ENCODE data around the gene MOSPD2.

Gene MOSPD2

DNA sequence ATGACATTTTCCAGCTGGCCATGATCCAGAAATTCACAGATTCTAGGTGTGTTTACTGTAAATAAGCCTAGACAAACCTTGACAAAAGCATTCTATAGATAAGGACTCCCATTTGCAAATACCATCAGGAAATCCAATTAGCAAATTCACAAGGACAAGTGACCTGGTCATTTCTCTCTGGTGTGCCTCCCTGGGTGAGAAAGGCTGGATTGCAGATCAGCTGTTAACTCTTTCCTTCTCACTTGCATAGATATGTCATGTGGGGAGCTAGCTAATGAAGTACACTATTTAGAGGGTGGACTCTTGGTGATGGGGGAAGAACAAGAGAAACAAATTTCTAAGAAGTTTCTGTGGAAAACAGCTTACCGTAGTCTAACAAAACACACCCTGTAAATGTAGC lies 58.9 kb downstream of the MOSPD2 start:
- no peak overlapping the region for H3K4me3 ChIP-seq (ENCODE audit: control insufficient read depth, low read depth, low read length)
- TF ChIP-seq, protein P1, sequence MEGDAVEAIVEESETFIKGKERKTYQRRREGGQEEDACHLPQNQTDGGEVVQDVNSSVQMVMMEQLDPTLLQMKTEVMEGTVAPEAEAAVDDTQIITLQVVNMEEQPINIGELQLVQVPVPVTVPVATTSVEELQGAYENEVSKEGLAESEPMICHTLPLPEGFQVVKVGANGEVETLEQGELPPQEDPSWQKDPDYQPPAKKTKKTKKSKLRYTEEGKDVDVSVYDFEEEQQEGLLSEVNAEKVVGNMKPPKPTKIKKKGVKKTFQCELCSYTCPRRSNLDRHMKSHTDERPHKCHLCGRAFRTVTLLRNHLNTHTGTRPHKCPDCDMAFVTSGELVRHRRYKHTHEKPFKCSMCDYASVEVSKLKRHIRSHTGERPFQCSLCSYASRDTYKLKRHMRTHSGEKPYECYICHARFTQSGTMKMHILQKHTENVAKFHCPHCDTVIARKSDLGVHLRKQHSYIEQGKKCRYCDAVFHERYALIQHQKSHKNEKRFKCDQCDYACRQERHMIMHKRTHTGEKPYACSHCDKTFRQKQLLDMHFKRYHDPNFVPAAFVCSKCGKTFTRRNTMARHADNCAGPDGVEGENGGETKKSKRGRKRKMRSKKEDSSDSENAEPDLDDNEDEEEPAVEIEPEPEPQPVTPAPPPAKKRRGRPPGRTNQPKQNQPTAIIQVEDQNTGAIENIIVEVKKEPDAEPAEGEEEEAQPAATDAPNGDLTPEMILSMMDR (IDR thresholded peaks at IDR 0.05; ENCODE audit: control insufficient read depth, insufficient read depth, low read depth, low read length, missing control alignments) = no peak
- DNase-seq (ENCODE audit: low read depth) = no peak

DNA sequence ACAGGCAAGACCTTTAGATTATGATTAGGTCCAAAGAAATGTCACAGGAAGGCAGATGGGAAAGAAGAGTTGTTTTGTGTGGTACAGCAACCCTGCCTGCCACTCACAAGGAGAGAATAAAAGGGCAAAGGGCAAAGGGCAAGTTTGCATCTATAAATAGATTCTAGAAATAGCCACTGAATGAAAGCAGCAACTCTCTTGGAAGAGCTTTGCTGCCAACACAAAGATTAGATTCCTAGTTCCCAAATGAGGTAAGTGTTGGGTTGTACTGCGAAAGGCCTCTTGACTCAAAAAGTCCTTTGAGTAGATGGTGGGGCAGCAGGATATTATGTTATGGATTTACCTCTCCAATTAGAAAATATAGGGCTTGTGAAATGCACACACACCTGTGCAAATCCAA lies 61.2 kb downstream of the MOSPD2 start:
- DNase-seq (ENCODE audit: low read depth) = no peak
- TF ChIP-seq, protein P1 (IDR thresholded peaks at IDR 0.05; ENCODE audit: control insufficient read depth, insufficient read depth, low read depth, low read length, missing control alignments) = no peak
- no peak overlapping the region for H3K4me3 ChIP-seq (ENCODE audit: control insufficient read depth, low read depth, low read length)

GRCh38 chrX:14936561-14936960 lies 63.3 kb downstream of the MOSPD2 start:
- peak; percentile 33 for DNase-seq (ENCODE audit: low read depth)
- TF ChIP-seq, protein P1 (IDR thresholded peaks at IDR 0.05; ENCODE audit: control insufficient read depth, insufficient read depth, low read depth, low read length, missing control alignments) = no peak
- H3K4me3 ChIP-seq (ENCODE audit: control insufficient read depth, low read depth, low read length) = no peak overlapping the region

DNA sequence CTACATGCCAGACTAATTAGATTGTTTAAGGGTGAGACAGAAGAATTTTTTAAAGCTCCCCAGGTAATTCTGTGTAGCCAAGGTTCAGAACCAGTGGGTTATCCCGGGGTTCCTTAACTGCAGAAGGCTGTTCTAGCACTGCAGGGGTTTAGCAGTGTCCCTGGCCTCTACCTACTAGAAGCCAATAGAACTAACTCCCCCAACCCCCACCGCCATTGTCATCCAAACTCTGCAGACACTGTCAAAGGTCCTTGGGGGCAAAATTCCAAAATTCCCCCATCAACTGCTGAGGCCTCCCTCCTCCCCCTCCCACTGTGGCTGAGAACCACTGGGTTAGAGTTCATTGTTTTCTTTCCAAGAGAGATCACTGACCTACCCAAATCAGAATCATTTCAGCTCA lies 66.4 kb downstream of the MOSPD2 start:
- no peak overlapping the region for H3K4me3 ChIP-seq (ENCODE audit: control insufficient read depth, low read depth, low read length)
- no peak for DNase-seq (ENCODE audit: low read depth)
- TF ChIP-seq, protein P1 (IDR thresholded peaks at IDR 0.05; ENCODE audit: control insufficient read depth, insufficient read depth, low read depth, low read length, missing control alignments) = no peak

DNA sequence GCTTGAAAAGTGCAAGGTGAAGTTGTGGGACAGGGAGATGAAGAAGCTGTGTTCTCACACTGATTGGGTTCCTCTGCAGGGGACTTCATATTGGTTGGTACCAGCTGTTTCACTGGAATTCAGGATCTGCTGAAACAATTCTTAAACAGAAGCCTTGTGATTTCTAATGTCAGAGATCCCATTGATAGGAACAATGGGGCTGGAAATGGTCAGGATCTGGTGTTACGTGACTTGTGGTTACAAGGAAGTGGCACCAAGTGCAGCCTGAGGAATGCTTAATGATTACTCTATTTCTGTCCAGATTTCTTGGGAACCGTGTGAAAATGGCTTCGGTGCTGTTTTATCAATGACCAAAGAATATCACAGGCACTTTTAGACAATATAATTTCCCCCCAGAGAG lies 68.1 kb downstream of the MOSPD2 start:
- TF ChIP-seq, protein P1 (IDR thresholded peaks at IDR 0.05; ENCODE audit: control insufficient read depth, insufficient read depth, low read depth, low read length, missing control alignments) = no peak
- H3K4me3 ChIP-seq (ENCODE audit: control insufficient read depth, low read depth, low read length) = no peak overlapping the region
- no peak for DNase-seq (ENCODE audit: low read depth)

DNA sequence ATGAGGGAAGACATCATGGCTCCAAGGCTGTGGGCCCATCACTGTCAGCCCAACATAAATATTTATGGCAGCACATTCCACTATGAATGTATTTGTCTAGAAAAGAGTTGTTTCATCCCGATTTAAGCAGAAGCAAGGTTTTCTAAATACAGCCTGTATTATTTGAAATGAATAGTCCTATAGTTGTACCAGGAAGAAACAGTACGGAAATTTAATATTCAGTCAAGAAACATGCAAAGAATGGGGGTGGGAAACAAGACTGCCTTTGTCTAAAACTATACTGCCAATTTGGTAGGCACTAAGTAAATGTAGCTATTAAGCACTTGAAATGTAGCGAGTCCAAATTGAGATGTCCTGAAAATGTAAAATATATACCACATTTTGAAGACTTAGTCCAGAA lies 69.1 kb downstream of the MOSPD2 start:
- H3K4me3 ChIP-seq (ENCODE audit: control insufficient read depth, low read depth, low read length) = no peak overlapping the region
- DNase-seq (ENCODE audit: low read depth) = no peak
- TF ChIP-seq, protein P1 (IDR thresholded peaks at IDR 0.05; ENCODE audit: control insufficient read depth, insufficient read depth, low read depth, low read length, missing control alignments) = no peak

DNA sequence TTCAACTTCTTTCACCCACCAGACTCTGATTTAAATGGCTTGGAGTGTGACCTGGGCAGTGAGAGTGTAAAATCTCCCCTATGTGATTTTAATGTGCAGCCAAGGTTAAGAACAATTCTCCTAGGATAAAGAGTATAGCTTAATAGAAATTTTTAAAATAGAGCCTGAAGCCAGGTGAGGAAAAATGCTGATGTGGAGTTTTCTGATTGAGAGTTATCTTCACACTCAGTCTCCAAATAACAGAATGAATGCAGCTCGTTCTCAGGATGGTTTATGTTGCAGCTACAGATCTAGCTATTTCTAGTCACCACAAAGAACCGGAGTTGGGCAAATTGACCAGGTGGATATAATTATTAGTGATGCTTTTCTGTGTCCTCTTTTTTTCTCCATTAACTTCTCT lies 70.7 kb downstream of the MOSPD2 start:
- H3K4me3 ChIP-seq (ENCODE audit: control insufficient read depth, low read depth, low read length) = no peak overlapping the region
- no peak for DNase-seq (ENCODE audit: low read depth)
- TF ChIP-seq, protein P1 (IDR thresholded peaks at IDR 0.05; ENCODE audit: control insufficient read depth, insufficient read depth, low read depth, low read length, missing control alignments) = no peak
